Measurements from ENCODE around the gene DGCR8.

The DGCR8 gene

GRCh38 chr22:20124083-20124787, 44.2 kb downstream of the DGCR8 start:
- DNase-seq (ENCODE audit: low read depth), result no peak

GRCh38 chr22:20125201-20126174, 45.4 kb downstream of the DGCR8 start:
- DNase-seq (ENCODE audit: low read depth), result no peak

GRCh38 chr22:20126284-20127029, 46.4 kb downstream of the DGCR8 start:
- no peak for DNase-seq (ENCODE audit: low read depth)

GRCh38 chr22:20127318-20127868, 47.4 kb downstream of the DGCR8 start:
- DNase-seq (ENCODE audit: low read depth), result no peak

GRCh38 chr22:20127869-20128618, 48.0 kb downstream of the DGCR8 start:
- no peak for DNase-seq (ENCODE audit: low read depth)

- DNase-seq (ENCODE audit: low read depth), result no peak
These were observed 48.5 kb downstream of the DGCR8 start for GRCh38 chr22:20128619-20128901.

GRCh38 chr22:20128902-20129746, 49.1 kb downstream of the DGCR8 start:
- DNase-seq (ENCODE audit: low read depth), result no peak

GRCh38 chr22:20129747-20130014, 49.6 kb downstream of the DGCR8 start:
- DNase-seq (ENCODE audit: low read depth), result no peak

- no peak for DNase-seq (ENCODE audit: low read depth)
These were observed 50.3 kb downstream of the DGCR8 start for GRCh38 chr22:20130319-20130718.

- no peak for DNase-seq (ENCODE audit: low read depth)
These were observed 50.9 kb downstream of the DGCR8 start for GRCh38 chr22:20130731-20131596.

GRCh38 chr22:20131597-20131858, 51.5 kb downstream of the DGCR8 start, which contains the start of gene ZDHHC8:
Gene ZDHHC8 (plus strand): TSS chr22:20131804. CDS start chr22:20131948, 144 bp downstream.
- no peak for DNase-seq (ENCODE audit: low read depth)

- no peak for DNase-seq (ENCODE audit: low read depth)
These were observed 52.0 kb downstream of the DGCR8 start for GRCh38 chr22:20131859-20132685.

- DNase-seq (ENCODE audit: low read depth), result no peak
These were observed 52.7 kb downstream of the DGCR8 start for GRCh38 chr22:20132686-20133246.

- DNase-seq (ENCODE audit: low read depth), result no peak
These were observed 54.0 kb downstream of the DGCR8 start for GRCh38 chr22:20133930-20134549.

GRCh38 chr22:20135265-20135664, 55.2 kb downstream of the DGCR8 start:
- no peak for DNase-seq (ENCODE audit: low read depth)

GRCh38 chr22:20135806-20136602, 56.0 kb downstream of the DGCR8 start:
- DNase-seq (ENCODE audit: low read depth), result no peak

- no peak for DNase-seq (ENCODE audit: low read depth)
These were observed 56.5 kb downstream of the DGCR8 start for GRCh38 chr22:20136603-20136873.

GRCh38 chr22:20137113-20137512, 57.1 kb downstream of the DGCR8 start:
- no peak for DNase-seq (ENCODE audit: low read depth)

Measured in CMK (cell line).